GM15510 (cell line): ENCODE results near the gene STON2.

ENCODE experiments used
- POLR2A ChIP-seq: IDR thresholded peaks from 3 replicates; pipeline ENCODE4 v1.6.1; 2011; ENCODE audit warnings: borderline replicate concordance; ENCODE audit not compliant: insufficient read length; ENCODE audit errors: extremely low read depth

The STON2 gene

GRCh38 chr14:81285245-81285644, 114.9 kb downstream of the STON2 start:
- no peak for TF ChIP-seq POLR2A

GRCh38 chr14:81281332-81281731, 118.8 kb downstream of the STON2 start:
- TF ChIP-seq POLR2A = no peak

GRCh38 chr14:81280136-81280791, 119.9 kb downstream of the STON2 start:
- no peak for TF ChIP-seq POLR2A

- TF ChIP-seq POLR2A = no peak
Measured at GRCh38 chr14:81277096-81277495, 123.0 kb downstream of the STON2 start.

GRCh38 chr14:81276073-81277069, 123.8 kb downstream of the STON2 start:
- TF ChIP-seq POLR2A = no peak

- TF ChIP-seq POLR2A = no peak
Measured at GRCh38 chr14:81275305-81276072, 124.6 kb downstream of the STON2 start.

GRCh38 chr14:81273961-81274575, 126.1 kb downstream of the STON2 start:
- TF ChIP-seq POLR2A = no peak

GRCh38 chr14:81273521-81273920, 126.6 kb downstream of the STON2 start:
- no peak for TF ChIP-seq POLR2A

GRCh38 chr14:81272317-81272716, 127.8 kb downstream of the STON2 start:
- TF ChIP-seq POLR2A = no peak

GRCh38 chr14:81269979-81270375, 130.1 kb downstream of the STON2 start:
- no peak for TF ChIP-seq POLR2A

GRCh38 chr14:81269100-81269978, 130.8 kb downstream of the STON2 start:
- no peak for TF ChIP-seq POLR2A

GRCh38 chr14:81268016-81268416, 132.1 kb downstream of the STON2 start:
- no peak for TF ChIP-seq POLR2A

GRCh38 chr14:81265636-81266169, 134.4 kb downstream of the STON2 start:
- TF ChIP-seq POLR2A = no peak
